ENCODE measurements around the gene TMEM266. TPM values are rescaled to one million over a fixed set of nuclear protein-coding genes. Genes with fewer than 3 reads are reported as not detected.

The TMEM266 gene
- total RNA-seq, 1 donor from 2014 or later = 4.7 TPM

DNA sequence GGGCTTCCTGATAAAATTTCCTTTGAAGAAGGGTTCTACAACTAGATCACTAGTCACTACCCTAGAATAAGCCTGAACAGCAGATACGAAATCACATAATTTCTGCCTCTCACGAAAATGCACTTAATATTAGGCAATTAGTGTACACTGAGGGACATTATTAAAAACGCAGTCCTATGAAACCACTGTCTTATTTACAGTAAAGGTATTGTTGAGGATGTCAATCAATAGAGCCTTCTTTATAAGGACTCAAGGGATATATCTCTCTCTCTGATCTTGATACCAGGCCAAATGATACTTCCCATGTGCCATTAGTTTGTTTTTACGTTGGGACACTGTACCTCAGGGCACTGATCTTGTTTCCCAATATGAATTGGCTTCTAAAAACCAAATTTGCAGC is 191.9 kb downstream of the TMEM266 start:
- no peak for DNase-seq

DNA sequence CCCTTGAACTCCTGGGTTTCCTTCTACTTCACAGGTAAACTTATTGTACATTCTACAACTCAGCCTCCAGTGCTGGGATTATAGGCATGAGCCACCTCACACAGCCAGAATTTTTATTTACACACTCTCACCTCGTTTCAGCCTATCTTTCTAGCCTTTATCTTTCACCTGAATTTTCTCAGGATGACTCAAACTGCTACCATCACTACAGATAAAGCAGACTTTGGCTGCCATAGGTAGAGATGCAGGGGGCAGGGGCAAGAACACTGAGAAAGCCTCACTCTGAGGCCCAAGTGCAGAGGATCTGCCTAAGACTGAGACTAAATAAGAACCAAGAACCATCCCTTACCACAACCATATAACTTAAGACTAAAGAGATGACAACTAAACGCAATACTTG is 192.5 kb downstream of the TMEM266 start:
- no peak for DNase-seq

DNA sequence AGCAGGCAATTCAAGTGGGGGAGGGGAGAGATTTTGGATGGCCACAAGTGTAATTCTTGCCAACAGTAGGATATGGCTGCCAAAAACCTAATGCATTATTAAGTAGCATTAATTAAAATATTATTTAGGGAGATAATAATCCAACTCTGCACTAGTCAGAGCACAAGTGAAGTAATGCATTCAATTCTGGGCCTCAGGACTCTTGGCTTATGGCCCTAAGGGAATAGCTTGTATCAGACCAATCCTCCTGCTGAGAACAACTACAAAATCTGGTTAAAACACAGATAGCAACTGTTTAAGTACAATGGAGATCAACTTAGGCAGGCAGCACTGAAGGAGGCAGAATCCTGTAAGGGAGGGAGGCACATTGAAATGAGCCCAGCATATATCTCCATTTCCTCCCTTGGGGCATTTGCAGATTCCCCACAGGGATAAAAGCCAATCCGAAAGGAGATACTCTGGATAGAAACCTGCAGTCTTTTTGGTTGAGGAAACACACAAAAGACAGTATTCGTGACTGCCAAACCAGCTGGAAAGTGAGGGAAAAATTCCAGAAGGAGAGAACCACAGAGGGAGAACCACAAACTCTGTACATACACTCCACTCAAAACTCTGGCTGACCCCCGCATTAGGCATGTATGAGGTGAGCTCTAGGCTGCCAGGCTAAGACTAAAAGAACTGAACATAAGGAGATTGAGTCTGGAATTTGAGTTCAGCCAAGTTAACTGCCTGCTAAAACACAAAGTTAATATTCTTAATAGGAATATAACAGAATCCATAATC is 194.1 kb downstream of the TMEM266 start:
- DNase-seq = no peak

Other genes with a start within 250 kb of the TMEM266 start
- 78.9 TPM for gene UBE2Q2, start 216.5 kb upstream of the TMEM266 start, total RNA-seq
- 23.2 TPM for gene FBXO22, start 156.1 kb upstream of the TMEM266 start, total RNA-seq
- not detected for gene NRG4, start 47.6 kb upstream of the TMEM266 start, total RNA-seq

Data from occipital lobe (tissue), 2 donors.